Neural cell (in vitro differentiated cells): Measurements from ENCODE around the gene TADA2A.

Source experiments
- CTCF ChIP-seq: fragments of 450-650 bp; IDR thresholded peaks from 2 replicates; pipeline ENCODE4 v1.5.1; 2014; ENCODE audit warnings: antibody characterized with exemption, mild to moderate bottlenecking, moderate library complexity; ENCODE audit not compliant: poor library complexity, severe bottlenecking
- EZH2 ChIP-seq: fragments of 200-600, 300-800 bp; shearing (Covaris generic), sonication (generic); IDR thresholded peaks from 2 replicates; pipeline ENCODE4 v1.6.1; 2014; ENCODE audit warnings: antibody characterized with exemption, low read length, borderline replicate concordance, mild to moderate bottlenecking; ENCODE audit not compliant: insufficient read depth, poor library complexity, severe bottlenecking
- POLR2AphosphoS5 ChIP-seq: IDR thresholded peaks from 2 replicates; pipeline ENCODE4 v1.6.1; 2012

DNA sequence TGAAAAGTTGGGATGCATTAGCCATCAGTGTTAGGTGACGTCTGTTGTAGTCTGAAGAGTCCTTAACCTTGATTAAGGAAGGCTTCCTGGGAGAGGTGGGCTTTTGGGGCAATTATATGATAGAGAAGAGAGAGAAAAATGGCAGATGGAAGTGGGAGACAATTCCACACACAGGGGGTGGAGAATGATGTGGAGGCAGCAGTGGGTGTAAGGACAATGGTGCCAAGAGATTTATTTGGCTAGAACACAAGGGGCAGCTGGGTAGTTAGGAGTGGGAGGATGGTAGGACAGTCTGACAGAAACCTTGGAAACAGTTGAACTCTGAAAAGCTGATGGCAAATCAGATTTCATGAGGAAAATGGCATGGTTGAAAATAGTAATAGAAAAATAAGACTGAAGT, 72.3 kb downstream of the TADA2A start:
- no peak for TF ChIP-seq CTCF
- no peak for TF ChIP-seq POLR2AphosphoS5
- TF ChIP-seq EZH2 = no peak
